ENCODE data around the gene CSRNP2. TPM values are rescaled to one million over a fixed set of nuclear protein-coding genes. Genes with fewer than 3 reads are reported as not detected.
"Not testable (repeated sequence)": the region's sequence is repeated elsewhere in the genome, so short reads cannot be mapped to it uniquely, and the experiment has no call there.

The CSRNP2 gene
- polyA plus RNA-seq, 3 donors, result 5.3 to 13.4 (median 13.4) TPM

DNA sequence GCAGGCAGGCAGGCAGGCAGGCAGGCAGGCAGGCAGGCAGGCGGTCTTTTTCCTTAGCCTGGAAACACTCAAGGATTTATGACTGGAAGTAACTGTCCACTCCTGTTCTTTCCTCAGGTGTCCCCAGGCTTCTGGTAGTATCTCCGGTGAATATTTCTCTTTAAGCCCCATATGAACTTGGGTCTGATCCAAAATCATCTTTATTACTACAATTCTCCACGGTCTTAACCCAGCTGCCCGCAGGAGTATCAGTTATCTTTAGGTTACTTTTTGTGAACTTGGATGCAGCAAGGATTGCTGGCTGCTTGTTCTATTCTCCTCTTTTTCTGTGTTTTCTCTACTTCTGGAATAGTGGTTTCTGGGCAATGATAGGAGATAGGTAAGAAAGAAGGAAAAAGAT is 3.3 kb downstream of the CSRNP2 start:
- H3K27ac ChIP-seq (ENCODE audit: low read depth, low read length), result no peak overlapping the region
- 74 to 77% (median 75%) methylated on average over 4 of the region's 4 CpGs for WGBS, 3 donors

DNA sequence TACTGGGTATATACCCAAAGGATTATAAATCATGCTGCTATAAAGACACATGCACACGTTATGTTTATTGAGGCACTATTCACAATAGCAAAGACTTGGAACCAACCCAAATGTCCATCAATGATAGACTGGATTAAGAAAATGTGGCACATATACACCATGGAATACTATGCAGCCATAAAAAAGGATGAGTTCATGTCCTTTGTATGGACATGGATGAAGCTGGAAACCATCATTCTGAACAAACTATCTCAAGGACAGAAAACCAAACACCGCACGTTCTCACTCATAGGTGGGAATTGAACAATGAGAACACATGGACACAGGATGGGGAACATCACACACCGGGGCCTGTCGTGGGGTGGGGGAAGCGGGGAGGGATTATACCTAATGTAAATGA is 4.5 kb downstream of the CSRNP2 start:
- 94 to 98% (median 95%) methylated on average over 6 of the region's 6 CpGs for WGBS, 3 donors
- H3K27ac ChIP-seq (ENCODE audit: low read depth, low read length), result not testable (repeated sequence)

DNA sequence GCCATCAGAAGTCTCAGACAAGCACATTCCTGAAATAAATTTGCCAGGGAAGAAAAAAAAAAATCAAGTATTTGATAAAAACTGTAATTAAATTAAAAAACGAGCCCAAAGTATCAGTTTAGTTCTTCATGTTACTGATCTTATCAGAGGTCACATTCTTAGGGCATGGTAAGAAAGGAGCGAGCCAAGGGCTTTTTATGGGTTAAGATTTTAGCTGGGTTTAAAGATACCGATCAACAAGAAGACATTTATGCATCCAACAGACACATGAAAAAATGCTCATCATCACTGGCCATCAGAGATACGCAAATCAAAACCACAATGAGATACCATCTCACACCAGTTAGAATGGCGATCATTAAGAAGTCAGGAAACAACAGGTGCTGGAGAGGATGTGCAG is 5.0 kb downstream of the CSRNP2 start:
- not testable (repeated sequence) for H3K27ac ChIP-seq (ENCODE audit: low read depth, low read length)
- WGBS, 3 donors, result 58 to 84% (median 74%) methylated on average over 5 of the region's 5 CpGs

DNA sequence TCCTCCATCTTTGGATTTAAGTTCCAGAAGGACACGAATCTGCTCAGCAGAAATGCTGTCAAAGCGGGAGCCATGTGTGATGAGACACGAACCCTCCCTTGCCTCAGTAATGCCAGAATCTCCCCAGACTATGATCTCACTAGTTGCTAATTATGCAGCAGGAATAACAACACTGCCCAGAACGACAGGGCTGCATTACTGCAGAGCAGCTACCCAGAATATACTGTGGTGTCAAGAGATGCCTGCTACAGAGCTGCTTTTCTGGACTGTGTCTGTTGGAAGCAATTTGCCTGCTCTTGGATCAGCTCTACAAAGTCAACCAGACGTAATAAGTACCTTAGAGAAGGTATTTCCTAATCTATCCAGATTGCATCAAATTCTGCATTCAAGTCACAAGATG is 5.5 kb downstream of the CSRNP2 start:
- WGBS, 3 donors, result 54 to 76% (median 59%) methylated on average over 5 of the region's 5 CpGs

DNA sequence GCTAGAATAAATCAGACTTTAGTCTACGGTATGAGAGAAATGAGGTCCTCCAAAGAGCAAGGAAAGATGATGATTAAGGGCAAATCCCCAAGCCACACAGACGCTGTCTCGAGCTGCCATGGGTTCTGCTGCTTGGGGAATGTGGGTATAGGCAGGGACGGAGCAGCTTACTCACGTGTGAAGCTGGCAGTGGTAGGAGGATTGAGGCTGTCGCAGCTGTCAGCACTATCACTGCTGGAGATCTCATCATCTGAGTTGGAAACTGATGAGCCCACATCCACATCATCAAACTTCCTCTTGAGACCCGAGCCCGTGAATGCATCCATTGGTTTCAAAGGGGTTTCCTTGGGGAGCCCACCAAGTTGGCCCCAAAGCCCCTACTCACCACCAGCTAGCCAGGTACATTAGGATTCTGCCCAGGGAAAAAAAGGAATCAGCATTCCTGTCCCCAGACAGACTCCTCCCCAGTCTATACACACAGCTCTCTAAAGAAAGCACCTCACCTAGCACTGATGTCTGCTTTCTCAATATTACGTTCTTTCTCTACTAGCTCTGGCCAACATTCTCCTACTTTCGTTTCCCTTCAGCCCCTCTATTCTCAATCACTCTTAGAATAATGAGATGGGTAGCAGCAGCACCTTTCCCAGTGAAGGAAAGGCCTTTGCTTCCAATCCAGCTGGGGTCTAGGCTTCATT is 7.0 kb downstream of the CSRNP2 start:
- no peak overlapping the region for H3K27ac ChIP-seq (ENCODE audit: low read depth, low read length)
- 71 to 91% (median 76%) methylated on average over 10 of the region's 10 CpGs for WGBS, 3 donors

More for the DNA sequence above, 5.5 kb downstream of the CSRNP2 start:
- H3K27ac ChIP-seq (ENCODE audit: low read depth, low read length), result no peak overlapping the region

DNA sequence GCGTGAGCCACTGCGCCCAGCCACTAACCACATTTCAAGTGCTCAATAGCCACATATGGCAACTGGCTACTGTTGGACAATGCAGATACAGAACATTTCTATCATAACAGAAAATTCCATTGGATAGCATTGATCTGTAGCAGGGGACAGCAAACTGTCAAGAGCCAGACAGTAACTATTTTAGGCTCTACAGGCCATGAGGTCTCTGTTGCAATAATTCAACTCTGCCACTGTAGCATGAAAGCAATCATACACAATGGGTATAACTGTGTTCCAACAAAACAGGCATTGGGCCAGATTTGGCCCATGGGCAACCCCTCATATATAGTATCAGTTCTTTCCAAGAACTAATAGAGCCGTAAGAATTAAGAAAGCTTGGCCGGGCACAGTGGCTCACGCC is 8.0 kb downstream of the CSRNP2 start:
- no peak overlapping the region for H3K27ac ChIP-seq (ENCODE audit: low read depth, low read length)
- WGBS, 3 donors, result 81 to 93% (median 90%) methylated on average over 5 of the region's 5 CpGs

DNA sequence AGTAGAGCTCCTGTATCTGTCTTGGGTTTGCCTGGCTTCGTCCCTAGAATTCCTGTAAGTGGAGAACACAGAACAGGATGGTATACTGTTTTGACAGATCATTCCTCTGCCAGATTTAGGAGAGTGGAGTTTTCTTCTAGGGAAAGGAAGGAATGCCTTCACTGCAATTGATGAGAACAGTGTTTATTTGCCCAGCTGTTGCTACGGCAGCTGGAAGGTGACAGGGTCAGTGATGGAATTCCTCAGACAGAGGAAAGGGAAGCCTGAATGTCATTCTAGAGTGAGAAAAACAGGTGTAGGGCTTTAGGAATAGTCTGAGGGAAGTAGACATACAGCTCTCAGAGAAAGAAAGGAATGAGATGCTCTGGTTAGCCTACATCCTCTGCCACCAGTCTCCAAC is 11.7 kb downstream of the CSRNP2 start:
- WGBS, 3 donors, result 38 to 91% (median 85%) methylated on average over 2 of the region's 2 CpGs
- no peak overlapping the region for H3K27ac ChIP-seq (ENCODE audit: low read depth, low read length)

DNA sequence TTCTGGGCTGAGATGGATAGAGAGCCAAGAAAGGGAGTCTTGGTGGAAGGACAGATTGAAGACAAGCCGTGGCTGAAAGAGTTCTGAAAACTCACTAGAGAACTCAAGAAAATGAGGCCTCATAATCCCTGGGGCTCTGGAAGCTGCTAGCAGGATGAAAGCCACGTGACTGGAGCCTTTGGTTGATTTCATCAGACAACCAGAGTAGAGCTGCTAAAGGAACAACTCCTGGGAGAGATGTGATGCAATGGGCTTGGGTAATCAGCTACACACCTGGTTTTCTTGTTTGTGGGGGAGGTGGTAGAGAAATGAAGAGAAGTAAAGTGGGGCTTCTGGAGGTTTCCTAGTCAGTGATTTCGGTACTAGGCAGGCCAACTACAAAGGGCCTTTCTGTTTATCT is 13.4 kb downstream of the CSRNP2 start:
- 60 to 79% (median 76%) methylated on average over 3 of the region's 3 CpGs for WGBS, 3 donors
- no peak overlapping the region for H3K27ac ChIP-seq (ENCODE audit: low read depth, low read length)

DNA sequence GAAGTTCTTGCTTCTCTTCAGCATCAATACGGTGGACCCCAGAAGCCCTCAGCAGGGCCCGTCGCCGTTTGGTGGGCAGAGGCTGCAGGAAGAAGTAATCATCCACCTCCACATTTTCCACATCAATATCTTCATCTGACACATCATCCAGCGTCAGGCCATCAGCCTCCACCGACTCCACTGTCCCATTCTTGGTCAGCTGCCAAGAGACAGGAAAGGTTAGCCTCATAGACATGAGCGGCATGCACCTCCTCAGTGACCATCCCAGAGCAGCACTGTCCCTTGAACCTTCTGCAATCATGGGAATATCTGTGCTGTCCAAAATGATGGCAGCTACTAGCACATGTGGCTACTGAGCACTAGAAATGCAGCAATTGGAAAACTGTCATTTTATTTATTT is 15.6 kb downstream of the CSRNP2 start:
- H3K27ac ChIP-seq (ENCODE audit: low read depth, low read length), result no peak overlapping the region
- WGBS, 3 donors, result 79 to 88% (median 85%) methylated on average over 7 of the region's 7 CpGs

DNA sequence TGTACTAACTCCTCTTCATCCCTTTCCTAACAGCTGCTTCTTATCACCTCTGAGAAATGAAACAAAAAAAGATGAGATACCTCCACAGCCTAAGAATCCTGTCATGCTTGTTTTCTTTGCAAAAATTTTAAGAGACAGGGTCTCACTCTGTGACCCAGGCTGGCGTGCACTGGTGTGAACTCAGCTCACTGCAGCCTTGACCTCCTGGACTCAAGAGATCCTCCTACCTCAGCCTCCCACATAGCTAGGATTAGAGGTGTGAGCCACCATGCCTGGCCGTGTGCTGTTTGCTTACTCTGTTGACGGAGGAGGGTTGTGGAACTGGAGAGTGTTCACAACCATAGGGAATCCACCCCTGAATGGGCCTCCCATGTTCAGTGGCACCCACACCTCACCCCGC is 16.2 kb downstream of the CSRNP2 start:
- WGBS, 3 donors, result 84 to 95% (median 95%) methylated on average over 4 of the region's 4 CpGs
- no peak overlapping the region for H3K27ac ChIP-seq (ENCODE audit: low read depth, low read length)

DNA sequence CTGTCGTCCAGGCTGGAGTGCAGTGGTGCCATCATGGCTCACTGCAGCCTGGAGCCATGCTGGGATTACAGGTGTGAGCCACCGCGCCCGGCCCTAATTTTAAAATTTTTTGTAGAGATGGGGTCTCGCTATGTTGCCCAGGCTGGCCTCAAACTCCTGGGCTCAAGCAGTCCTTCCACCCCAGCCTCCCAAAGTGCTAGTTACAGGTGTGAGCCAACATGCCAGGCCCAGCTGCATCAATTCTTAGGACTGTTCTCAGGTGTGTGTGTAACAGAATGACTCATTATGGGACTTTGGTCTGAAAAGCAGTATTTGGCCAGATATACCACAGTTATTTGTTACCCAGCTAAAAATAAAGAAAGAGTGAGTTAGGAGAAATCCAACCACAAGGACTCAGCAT is 17.9 kb downstream of the CSRNP2 start:
- WGBS, 3 donors, result 96 to 99% (median 96%) methylated on average over 5 of the region's 5 CpGs
- H3K27ac ChIP-seq (ENCODE audit: low read depth, low read length), result no peak overlapping the region

DNA sequence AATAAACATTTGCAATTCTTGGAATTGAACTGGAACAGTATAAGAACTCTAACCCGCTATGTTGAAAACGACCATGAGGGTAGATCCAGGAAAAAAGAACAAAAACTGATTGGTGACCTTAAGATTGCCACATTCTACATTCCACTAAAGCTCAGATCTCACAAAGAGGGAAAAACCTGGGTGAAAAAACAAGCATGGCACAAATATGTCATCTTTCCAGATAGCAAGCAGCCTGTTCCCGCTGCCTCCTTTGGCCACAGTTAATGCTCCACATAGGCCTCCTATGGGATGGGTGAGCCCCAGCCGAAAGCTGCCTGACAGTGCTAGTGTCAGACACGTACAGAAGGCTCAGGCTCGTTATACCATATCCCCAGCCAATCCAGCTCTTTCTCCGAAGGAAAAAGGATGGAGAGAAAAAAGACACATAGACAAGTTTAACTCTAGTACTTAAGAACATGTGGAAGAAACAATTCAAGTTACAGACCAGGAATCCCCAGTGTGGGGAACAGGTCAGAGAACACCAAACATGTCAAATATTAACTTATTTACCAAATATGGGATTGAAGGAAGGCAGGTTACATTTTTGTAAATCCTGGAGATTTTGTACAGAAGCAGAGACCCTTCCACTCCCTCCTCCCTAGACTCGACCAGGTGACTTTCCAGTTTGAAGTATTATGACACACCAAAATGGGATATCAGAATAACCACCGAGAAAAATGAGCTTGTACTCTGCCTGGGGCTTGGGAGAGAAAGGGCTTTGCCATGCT is 20.6 kb downstream of the CSRNP2 start:
- H3K27ac ChIP-seq (ENCODE audit: low read depth, low read length), result no peak overlapping the region
- 70 to 86% (median 78%) methylated on average over 9 of the region's 9 CpGs for WGBS, 3 donors

DNA sequence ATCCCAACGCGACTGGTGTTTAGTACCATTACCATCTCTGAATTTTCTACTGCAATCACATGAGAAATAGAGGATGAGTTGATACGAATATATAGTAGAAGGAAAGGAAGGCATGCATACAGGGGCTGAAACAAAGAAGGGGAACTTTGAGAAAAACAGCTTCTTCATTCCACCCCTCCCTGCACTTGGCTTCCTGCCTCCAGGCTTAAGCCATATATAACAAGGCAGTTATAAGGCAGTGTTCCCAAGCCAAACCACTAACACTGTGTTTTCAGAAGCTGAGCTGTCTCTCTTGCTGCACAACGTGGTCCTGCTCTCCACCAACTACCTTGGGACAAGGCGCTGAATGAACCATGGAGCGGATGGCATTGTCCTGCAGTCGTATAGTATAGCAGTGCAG is 24.3 kb downstream of the CSRNP2 start:
- WGBS, 3 donors, result 81 to 89% (median 82%) methylated on average over 7 of the region's 7 CpGs
- H3K27ac ChIP-seq (ENCODE audit: low read depth, low read length), result no peak overlapping the region

DNA sequence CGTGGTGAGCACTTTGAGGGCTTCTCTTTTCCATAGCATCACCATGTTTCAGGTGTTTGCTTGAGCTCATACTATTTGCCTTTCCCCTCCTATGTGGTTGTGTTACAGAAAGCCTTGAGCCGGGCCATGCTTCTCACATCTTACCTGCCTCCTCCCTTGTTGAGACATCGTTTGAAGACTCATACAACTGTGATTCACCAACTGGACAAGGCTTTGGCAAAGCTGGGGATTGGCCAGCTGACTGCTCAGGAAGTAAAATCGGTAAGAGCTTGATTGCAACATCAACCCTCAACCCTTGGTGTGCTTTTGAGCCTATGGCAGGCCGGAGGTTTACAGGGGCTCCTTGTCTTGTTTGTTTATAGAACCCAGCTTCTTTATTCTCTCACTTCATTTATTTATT is 27.2 kb downstream of the CSRNP2 start:
- WGBS, 3 donors, result 55 to 84% (median 61%) methylated on average over 5 of the region's 5 CpGs
- no peak overlapping the region for H3K27ac ChIP-seq (ENCODE audit: low read depth, low read length)

DNA sequence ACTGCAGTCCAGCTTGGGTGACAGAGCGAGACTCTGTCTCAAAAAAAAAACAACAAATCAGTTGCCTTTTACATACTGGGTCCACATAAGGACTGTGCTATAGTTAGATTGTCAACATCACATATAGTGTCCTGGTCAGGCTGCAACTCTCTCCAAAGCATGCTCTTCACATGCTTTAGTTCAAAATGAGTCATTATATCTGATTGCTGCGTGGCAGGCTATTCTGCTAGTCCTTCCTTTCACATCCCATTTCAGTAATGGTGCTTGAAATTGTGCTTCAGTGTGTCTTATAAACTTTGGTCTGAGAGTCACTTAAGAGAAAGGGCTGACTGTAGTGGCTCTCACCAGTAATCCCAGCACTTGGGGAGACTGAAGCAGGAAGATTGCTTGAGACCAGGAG is 28.3 kb downstream of the CSRNP2 start:
- 90 to 94% (median 90%) methylated on average over 2 of the region's 2 CpGs for WGBS, 3 donors
- H3K27ac ChIP-seq (ENCODE audit: low read depth, low read length), result no peak overlapping the region

DNA sequence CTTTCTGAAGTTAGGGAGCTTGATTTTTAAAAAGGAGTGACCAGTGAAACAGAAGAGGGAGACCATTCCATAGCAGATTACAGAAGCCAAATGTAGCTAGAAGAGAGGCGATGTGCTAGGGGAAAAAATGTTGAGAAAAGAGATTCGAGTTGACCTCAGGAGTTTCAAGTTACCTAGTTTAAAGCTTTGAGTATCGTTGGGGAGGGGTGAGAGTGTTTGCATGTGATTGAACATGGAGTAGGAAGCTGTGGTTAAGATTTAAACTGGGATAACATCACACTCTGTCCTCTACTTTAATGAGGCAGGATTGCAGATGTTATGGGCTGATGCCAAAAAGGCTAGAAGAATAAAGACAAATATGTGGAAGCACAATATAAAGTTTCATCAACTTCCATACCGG is 31.6 kb downstream of the CSRNP2 start:
- H3K27ac ChIP-seq (ENCODE audit: low read depth, low read length), result no peak overlapping the region
- WGBS, 3 donors, result 56 to 68% (median 64%) methylated on average over 4 of the region's 4 CpGs

DNA sequence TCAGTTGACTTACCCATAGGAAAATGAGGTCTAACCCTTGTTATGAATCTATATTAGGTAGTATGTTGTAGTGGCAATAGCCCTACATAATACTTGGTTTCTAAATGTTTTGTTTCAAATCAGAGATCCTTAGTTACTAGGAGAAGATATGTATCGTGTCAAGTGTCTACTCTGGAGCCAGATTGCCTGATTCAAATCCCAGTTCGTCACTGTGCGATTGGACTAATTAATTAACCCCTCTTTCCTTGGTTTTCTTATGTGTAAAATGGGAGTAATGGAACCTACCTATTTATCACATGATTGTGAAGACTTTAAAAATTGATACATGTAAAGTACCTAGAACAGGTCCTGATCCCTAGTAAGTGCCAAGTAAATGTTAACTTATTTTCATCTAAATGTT is 33.9 kb downstream of the CSRNP2 start:
- 44 to 70% (median 46%) methylated on average over 3 of the region's 3 CpGs for WGBS, 3 donors
- H3K27ac ChIP-seq (ENCODE audit: low read depth, low read length), result no peak overlapping the region

DNA sequence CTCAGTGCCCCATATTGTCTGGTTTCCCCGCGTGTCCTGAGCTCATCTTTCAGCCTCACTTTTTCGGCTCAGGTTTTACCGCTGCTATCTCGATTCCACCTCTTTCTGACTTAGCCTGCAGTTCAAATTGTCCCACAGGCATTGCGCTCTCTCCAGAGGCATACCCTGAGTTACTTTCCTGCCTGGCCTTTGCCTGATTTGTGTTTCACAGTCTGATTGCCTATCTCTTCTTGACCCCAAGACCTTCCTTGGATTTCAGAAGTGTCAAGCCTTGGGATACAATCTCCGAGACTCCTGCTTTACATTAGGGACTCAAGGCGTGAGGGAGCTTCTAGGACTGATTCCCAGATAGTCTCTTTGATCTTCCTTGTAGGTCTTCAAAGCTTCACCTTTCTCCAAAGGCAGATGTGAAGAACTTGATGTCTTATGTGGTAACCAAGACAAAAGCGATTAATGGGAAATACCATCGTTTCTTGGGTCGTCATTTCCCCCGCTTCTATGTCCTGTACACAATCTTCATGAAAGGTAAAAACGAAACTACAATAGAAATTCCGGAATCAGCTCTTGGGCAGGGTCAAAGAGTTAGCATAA is 34.6 kb downstream of the CSRNP2 start:
- H3K27ac ChIP-seq (ENCODE audit: low read depth, low read length), result no peak overlapping the region
- WGBS, 3 donors, result 17 to 23% (median 18%) methylated on average over 14 of the region's 14 CpGs

DNA sequence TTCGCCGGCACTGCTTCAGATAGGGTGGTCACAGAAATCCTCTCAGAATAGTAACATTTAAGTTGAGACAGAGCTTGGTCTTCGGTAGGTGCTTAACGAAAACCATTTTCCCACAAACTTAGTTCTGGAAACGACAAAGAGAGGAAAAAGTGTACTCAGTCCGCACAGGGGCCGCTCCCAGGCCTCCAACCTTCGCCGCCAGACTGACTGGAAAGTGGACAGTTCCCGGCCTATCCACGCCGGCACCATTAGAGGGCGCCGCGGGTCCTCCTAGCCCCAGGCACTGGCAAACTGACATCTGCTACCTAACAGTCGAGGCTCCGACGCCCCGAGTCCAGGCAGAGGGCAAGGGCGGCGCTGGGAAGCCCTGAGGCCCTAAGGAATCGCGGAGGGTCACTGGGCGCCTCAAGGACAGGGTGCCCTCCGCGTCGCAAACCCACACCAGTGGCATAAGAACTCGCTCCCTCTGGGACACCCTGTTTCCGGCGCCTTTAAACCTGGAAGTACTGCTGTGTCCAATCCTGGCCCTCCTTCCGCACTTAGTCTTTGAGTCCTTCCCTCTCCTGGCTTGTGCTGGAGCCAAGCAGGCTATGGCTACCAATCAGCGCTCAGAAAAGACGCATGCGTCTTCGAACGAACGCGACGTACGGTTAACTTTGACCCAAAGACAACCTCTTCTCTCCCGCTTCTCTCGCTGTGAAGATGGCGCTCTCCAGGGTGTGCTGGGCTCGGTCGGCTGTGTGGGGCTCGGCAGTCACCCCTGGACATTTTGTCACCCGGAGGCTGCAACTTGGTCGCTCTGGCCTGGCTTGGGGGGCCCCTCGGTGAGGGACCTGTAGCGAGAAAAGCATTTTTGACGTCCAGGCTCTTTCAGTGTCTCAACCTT is 35.5 kb downstream of the CSRNP2 start, which contains the start of gene LETMD1:
TSS of gene LETMD1 (plus strand) at position 673 of the 886 bp plus-strand sequence. CDS start at position 703, 30 bp downstream.
- 3 to 4% (median 4%) methylated on average over 51 of the region's 51 CpGs for WGBS, 3 donors
- peak within 1 kb of the TSS; percentile 88 for H3K27ac ChIP-seq (ENCODE audit: low read depth, low read length)

All from adipose tissue (tissue), 3 donors.